ENCODE results near the gene SLC5A1. TPM values are rescaled to one million over a fixed set of nuclear protein-coding genes. Genes with fewer than 3 reads are reported as not detected.

The SLC5A1 gene
- total and polyA plus RNA-seq, 2 of the 8 experiments (the other 6 are each of a cell fraction or from before 2014, with no cell fraction given) = 0.06 TPM; not detected in 1

GRCh38 chr22:32073262-32073661 is 30.2 kb downstream of the SLC5A1 start:
- Histone ChIP-seq H3K4me1 (replicated peaks in 1 of 4; ENCODE audit: control insufficient read depth in 3 of 4, insufficient read depth in 4 of 4, low read length in 3 of 4) (no peaks in the 10 kb centered on the region), H3K79me1 (ENCODE audit: low read depth, low read length) (no peaks in the 10 kb centered on the region), H2BK15ac (ENCODE audit: low read length) (no peak overlapping the region), H4K91ac (replicated peaks; ENCODE audit: insufficient read length, low read length) (no peak overlapping the region), H3K4ac (replicated peaks; ENCODE audit: insufficient read length, low read depth, low read length) (no peak overlapping the region), H3K23me2 (ENCODE audit: low read depth, low read length) (no peaks in the 10 kb centered on the region), H3K79me2 (ENCODE audit: control insufficient read depth in 1 of 2, insufficient read depth in 2 of 2, low read length in 2 of 2) (no peaks in the 10 kb centered on the region), H2BK12ac (ENCODE audit: low read depth, low read length) (no peak overlapping the region), H3K9me3 (ENCODE audit: insufficient read depth in 2 of 2, low read depth in 1 of 2, low read length in 1 of 2) (no peaks in the 10 kb centered on the region), H3K18ac (ENCODE audit: extremely low read depth, low read length) (no peak overlapping the region), H2BK20ac (ENCODE audit: low read length) (no peak overlapping the region), H4K20me1 (replicated peaks in 1 of 2; ENCODE audit: control insufficient read depth in 1 of 2, insufficient read depth in 2 of 2, low read length in 2 of 2) (peaks cover 0 to 1% of the 10 kb centered on the region in 2 experiments), H3K27ac (ENCODE audit: low read depth, low read length) (no peak overlapping the region), H3K23ac (ENCODE audit: insufficient read length) (no peak overlapping the region), H3K56ac (replicated peaks; ENCODE audit: insufficient read length, low read depth, low read length) (no peak overlapping the region), H2BK120ac (replicated peaks; ENCODE audit: low read depth, low read length) (no peak overlapping the region), H2BK5ac (ENCODE audit: low read depth, low read length) (no peak overlapping the region), H3K9ac (replicated peaks in 1 of 4; ENCODE audit: extremely low read depth in 1 of 4, low read depth in 3 of 4, low read length in 3 of 4) (no peak overlapping the region), H3K14ac (ENCODE audit: insufficient read length) (no peak overlapping the region), H2AK5ac (ENCODE audit: low read depth, low read length) (no peak overlapping the region), H3K4me2 (ENCODE audit: insufficient read depth in 1 of 2, low read depth in 2 of 2, low read length in 2 of 2) (no peak overlapping the region), H3K4me3 (ENCODE audit: extremely low read depth in 1 of 4, insufficient read depth in 2 of 4, low read depth in 3 of 4, low read length in 4 of 4) (no peak overlapping the region), H3K36me3 (ENCODE audit: control insufficient read depth in 2 of 4, insufficient read depth in 4 of 4, low read length in 3 of 4) (no peaks in the 10 kb centered on the region), H4K5ac (ENCODE audit: insufficient read length, low read depth, low read length) (no peak overlapping the region), H4K8ac (ENCODE audit: extremely low read depth, insufficient read depth, low read length) (no peak overlapping the region), H3K27me3 (replicated peaks in 1 of 4; ENCODE audit: control insufficient read depth in 3 of 4, extremely low read depth in 1 of 4, insufficient read depth in 3 of 4, low read length in 3 of 4) (peaks cover 0 to 2% (median 0%) of the 10 kb centered on the region in 4 experiments; a peak in 1 of 7 replicates), H2AFZ (ENCODE audit: low read length) (no peak overlapping the region)
- ChIA-PET POLR2A (ENCODE audit: partially characterized antibody) (no interaction called here), CTCF (ENCODE audit: partially characterized antibody) (interaction anchor here (0.7 to 4.6 kb wide), 3 partner anchors 9 to 1421 kb away, joined by 3 to 18 read pairs (median 3); no protein-coding TSS in a partner anchor)
- FAIRE-seq (no peak), DNase-seq (ENCODE audit: low read depth in 1 of 2, low spot score in 2 of 2) (no peak)
- 85% methylated on average over 7 of the region's 7 CpGs; no CpG with 5 or more reads in 1 of the 2 experiments for WGBS, 2 experiments (ENCODE audit: extremely low coverage in 1 of 2, insufficient coverage in 1 of 2, insufficient read length in 1 of 2, insufficient replicate concordance in 2 of 2, low coverage in 1 of 2, low lambda C conversion rate in 2 of 2, missing lambda C conversion rate in 1 of 2)
- TF ChIP-seq JUN (IDR thresholded peaks at IDR 0.05; ENCODE audit: low read depth, low read length) (no peak), GTF2F1 (IDR thresholded peaks at IDR 0.05; ENCODE audit: borderline replicate concordance, low read depth, low read length) (no peak), TBP (IDR thresholded peaks at IDR 0.05; ENCODE audit: low read depth, low read length) (no peak), FOSL1 (IDR thresholded peaks at IDR 0.05; ENCODE audit: insufficient read depth, low read depth, low read length) (no peak), SP4 (IDR thresholded peaks at IDR 0.05; ENCODE audit: low read length) (no peak), ZNF274 (IDR thresholded peaks at IDR 0.05; ENCODE audit: borderline replicate concordance, extremely low read depth, low read length) (no peak)

Data from H1 (cell line).